ENCODE measurements around the gene ATF5.

GRCh38 chr19:49883094-49883493 lies 45.9 kb upstream of the ATF5 start:
- no peak for TF ChIP-seq CTCF (IDR thresholded peaks at IDR 0.05)
- TF ChIP-seq ZFX (IDR thresholded peaks at IDR 0.05; ENCODE audit: borderline replicate concordance), result no peak
